AG09309 (cell line): ENCODE results near the gene TM6SF1.

Source experiments
- DNase-seq: peaks from one replicate; pipeline ENCODE4 v3.0.0-alpha.2; 2010; ENCODE audit warnings: low read depth
- H3K4me3 ChIP-seq: 2 replicates; pipeline ENCODE4 v1.5.1; 2011; ENCODE audit warnings: mild to moderate bottlenecking, low read depth, low read length, moderate library complexity; ENCODE audit not compliant: control insufficient read depth
- TF ChIP-seq, protein P1 (sequence below): IDR thresholded peaks from 2 replicates; pipeline ENCODE4 v1.5.1; 2011; ENCODE audit warnings: mild to moderate bottlenecking, low read depth, low read length, inconsistent platforms; ENCODE audit not compliant: insufficient read depth, control insufficient read depth; ENCODE audit errors: missing control alignments

The TM6SF1 gene

DNA sequence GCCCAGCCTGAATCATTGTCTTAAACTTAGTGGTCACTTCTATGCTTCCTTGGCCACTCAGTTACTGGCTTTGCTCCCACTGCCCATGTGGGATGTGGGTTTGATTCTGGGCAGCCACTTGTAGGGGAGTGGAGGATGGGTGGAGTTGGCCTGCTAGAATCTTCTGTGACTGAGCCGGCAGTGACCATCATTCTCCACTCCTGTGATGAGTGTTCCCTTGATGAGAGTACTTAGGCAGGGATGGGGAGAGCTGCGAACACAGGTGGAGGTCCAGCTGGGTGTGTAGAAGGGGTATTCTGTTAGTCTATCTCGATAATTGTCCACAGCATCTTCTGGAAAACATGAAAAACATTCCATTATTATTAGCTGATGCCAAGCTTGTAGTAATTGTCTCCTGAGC lies 8.0 kb downstream of the TM6SF1 start:
- TF ChIP-seq, protein P1, sequence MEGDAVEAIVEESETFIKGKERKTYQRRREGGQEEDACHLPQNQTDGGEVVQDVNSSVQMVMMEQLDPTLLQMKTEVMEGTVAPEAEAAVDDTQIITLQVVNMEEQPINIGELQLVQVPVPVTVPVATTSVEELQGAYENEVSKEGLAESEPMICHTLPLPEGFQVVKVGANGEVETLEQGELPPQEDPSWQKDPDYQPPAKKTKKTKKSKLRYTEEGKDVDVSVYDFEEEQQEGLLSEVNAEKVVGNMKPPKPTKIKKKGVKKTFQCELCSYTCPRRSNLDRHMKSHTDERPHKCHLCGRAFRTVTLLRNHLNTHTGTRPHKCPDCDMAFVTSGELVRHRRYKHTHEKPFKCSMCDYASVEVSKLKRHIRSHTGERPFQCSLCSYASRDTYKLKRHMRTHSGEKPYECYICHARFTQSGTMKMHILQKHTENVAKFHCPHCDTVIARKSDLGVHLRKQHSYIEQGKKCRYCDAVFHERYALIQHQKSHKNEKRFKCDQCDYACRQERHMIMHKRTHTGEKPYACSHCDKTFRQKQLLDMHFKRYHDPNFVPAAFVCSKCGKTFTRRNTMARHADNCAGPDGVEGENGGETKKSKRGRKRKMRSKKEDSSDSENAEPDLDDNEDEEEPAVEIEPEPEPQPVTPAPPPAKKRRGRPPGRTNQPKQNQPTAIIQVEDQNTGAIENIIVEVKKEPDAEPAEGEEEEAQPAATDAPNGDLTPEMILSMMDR: no peak
- no peak for DNase-seq
- no peak overlapping the region for H3K4me3 ChIP-seq

DNA sequence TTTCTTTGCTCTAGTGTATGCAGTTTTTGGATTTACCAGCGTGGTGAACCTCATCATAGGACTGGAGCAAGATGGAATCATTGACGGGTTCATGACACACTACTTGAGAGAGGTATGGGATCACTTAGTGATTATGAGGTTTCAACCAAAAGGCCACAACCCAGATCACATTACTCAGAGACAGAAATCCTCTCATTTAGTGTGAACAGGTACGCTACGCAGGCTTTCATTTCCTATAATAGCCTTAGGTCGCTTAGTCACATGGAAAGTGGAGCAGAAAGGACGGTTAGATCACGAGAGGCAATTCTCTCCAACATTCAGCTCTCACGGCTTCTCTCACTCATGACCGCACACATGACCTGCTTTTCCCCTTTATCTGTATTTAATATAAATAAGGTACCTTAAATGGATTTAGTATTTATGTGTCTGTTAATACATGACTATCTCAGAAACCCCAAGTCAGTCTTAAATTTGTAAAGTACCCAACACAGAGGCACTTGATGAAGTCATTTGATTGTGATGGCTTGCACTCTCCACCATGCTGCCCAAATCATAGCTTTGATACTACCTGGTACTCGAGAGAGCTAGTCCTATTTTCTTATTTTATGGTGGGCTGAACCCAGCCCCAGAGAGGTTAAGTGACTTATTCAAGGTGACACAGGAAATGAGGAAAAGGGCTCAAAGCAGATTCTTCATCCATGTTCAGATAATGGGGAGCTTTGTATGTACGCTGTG lies 8.6 kb downstream of the TM6SF1 start:
- TF ChIP-seq, protein P1: no peak
- no peak for DNase-seq
- no peak overlapping the region for H3K4me3 ChIP-seq

- TF ChIP-seq, protein P1: no peak
- DNase-seq: no peak
- H3K4me3 ChIP-seq: no peak overlapping the region
These were observed 10.9 kb downstream of the TM6SF1 start for GRCh38 chr15:83118291-83118827.

- TF ChIP-seq, protein P1: no peak
- no peak overlapping the region for H3K4me3 ChIP-seq
These were observed 11.5 kb downstream of the TM6SF1 start for GRCh38 chr15:83118968-83119367.

GRCh38 chr15:83119968-83120581 lies 12.6 kb downstream of the TM6SF1 start:
- DNase-seq: no peak
- TF ChIP-seq, protein P1: no peak
- H3K4me3 ChIP-seq: no peak overlapping the region

More at GRCh38 chr15:83118968-83119367, 11.5 kb downstream of the TM6SF1 start:
- DNase-seq: no peak

- H3K4me3 ChIP-seq: no peak overlapping the region
- TF ChIP-seq, protein P1: no peak
- no peak for DNase-seq
These were observed 16.1 kb downstream of the TM6SF1 start for GRCh38 chr15:83123529-83123928.
